IPS-NIHi11 (cell line): ENCODE data around the gene KCNJ2.

ENCODE experiments used
- DNase-seq: peaks from one replicate; pipeline ENCODE4 v3.0.0; 2012; ENCODE audit warnings: mixed read lengths, low spot score

Gene KCNJ2

DNA sequence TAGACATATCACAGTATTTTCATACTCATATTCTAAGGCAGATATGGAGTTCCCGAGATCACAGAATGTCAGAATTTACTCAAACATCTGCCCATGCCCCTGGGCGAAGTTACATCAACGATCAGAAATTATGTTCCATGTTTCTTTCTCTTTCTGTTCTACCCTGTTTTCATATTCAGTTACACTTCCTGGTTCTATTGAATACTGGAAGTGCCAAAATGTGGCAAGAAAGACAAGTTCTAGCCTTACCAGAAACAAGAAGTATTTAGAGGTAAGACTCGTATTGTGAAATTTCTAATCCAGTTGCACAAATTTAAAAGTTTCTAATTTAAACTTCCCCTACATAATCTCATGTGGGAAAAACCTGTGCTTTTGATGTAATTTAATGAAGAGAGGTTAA lies 36.1 kb downstream of the KCNJ2 start:
- DNase-seq = no peak

DNA sequence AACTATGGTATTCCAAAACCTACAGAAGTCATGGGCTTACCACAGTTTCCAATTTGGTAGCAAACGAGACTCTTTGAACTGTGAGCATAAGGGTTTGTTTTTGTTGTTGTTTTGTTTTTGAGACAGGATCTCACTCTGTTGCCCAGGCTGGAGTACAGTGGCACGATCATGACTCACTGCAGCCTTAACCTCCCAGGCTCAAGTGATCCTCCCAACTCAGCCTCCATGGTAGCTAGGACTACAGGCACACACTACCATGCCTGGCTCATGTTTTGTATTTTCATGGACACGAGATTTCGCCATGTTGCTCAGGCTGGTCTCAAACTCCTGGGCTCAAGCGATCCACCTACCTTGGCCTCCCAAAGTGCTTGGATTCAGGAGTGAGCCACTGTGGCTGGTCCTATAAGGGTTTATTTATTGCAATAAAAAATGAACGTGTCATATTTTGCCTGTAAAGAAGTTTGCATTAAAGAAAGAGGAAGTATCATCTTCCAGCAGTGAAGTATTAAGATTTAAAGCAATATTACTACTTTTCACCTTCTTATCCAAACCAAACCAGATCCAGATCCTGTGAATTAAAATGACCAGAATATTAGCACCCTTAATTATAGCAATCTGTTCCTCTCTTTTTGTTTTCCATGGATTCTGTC lies 37.2 kb downstream of the KCNJ2 start:
- no peak for DNase-seq

DNA sequence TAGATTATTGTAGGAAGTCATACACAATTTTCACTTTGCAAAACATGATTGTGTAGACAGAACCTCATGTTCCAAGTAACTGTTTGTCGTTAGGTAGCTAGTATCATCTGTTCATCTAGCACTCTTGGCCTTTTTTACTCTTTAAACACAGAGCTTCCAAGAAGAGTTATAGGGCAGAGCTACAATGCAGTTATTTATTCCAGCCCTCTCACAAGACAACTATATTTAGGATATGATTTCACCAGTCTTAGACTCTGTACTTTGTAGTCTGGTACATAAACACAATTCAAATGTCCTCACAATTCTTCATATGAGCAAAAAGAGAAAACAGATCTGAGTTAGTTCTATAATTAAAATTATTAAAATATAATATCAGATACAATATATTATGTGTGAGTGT lies 37.9 kb downstream of the KCNJ2 start:
- DNase-seq = no peak

DNA sequence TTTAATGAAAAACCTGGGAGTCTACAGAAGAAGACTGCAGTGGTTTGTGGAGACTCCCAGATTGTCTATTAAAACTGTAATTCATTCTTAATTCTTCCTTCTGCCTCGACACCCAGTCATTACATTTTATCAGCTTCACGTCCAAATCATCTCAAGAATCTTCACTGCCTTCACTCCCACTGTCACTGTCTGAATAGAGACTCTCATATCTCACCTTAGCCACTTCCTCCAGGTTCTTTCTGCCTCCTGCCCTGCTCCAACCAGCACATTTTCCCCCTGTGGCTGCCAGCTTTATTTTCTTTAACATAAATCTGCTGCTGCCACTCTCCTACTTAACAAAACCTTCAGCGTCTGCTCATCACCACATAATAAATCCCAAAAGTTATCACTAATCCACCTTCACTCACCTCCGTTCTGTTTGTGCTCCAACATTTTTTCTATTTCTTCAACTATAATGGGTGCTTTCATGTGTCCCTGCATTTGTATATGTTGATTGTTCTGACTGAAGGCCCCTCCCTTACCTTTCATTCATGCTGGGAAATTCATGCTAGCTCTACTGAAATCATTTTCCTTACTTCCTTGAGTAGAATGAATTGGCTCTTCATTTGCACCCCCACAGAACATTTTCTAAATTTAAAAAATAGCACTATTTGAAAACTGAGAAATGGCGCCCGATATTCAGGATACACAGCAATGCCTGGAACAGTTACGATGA lies 38.9 kb downstream of the KCNJ2 start:
- no peak for DNase-seq

DNA sequence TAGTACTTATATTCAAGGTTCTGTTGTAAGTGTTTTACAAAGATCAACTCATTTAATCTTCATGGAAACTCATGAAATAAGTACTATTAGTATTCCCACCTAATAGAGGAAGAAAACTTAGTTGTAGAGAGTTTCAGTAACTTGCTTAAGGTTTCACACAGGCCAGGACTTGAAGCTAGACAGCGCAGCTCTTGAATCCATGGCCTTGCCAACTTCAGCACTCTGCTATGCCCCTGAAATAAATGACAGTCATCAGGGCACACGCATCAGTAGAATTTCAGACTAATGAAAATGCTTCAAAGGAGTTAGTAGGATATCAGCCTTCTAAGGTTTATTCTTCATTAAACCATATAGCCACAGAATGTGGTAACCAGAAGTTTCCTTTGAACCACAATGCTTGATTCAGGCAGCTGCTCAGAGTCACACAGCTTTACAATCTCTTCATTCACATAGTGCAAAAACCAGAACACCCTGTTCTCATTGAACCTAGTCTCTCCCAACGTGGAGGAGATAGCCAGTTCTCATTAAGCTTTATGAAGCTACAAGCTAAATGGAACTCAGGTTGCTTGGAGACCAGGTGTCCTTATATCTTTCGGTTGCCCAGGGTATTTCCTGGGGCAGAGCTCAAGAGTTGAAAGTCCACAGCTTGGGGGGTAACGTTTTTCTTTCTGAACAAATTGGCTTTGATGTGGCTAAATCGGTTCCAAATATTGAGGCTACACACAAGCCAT lies 39.7 kb downstream of the KCNJ2 start:
- DNase-seq = no peak

DNA sequence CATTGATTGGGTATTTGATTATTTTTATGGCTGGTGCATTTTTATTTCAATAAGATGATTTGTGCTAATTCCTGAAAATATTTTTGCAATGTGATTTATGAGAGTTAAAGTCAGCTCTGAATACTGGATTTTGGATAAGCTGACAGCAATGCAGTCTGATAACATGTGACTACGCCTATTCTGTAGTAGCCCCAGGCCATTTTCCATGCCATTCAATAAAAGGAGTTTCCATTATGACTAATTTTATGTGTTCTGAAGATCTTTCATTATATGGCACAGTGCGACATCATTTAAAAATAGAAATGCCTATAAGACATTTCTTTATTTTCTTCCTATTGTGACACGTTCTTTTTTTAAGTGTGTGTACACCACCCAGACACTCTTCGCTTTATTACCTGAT lies 46.3 kb downstream of the KCNJ2 start:
- DNase-seq = no peak

DNA sequence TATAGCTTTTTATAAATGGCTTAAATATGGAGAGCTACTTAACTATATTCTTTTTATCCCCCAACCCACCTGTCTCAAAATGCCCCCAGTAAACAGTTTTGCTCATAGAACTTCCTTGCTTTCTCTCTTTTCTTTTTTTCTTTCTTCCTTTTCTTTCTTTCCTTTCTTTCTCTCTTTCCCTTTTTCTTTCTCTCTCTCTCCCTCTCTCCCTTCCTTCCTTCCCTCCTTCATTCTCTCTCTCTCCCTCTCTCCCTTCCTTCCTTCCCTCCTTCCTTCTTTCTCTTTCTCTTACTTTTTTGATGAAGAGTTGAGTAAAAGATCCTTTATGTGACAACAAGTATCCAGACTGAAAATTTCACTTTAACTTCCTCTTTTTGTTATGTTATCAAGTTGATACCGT lies 48.2 kb downstream of the KCNJ2 start:
- no peak for DNase-seq

DNA sequence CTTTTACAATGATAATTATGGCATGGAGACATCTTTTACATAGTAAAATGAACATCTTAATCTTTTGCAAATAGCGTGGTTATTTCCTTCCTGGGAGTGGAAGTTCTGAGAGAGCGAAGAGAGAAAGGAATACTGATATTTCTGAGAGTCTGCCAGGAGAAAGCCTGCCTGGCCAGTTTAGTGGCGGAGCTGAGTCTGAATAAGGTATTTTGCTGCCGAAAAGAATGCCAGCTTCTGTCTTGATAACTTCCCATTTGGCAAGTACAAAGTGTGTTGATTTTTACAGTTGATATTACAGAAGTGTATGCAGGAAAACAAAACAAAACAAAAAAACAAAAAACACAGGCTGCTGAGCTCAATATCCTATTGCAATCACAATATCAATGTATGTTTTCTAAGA lies 55.9 kb downstream of the KCNJ2 start:
- DNase-seq = no peak
